Esophagus squamous epithelium (tissue), 4 donors: ENCODE measurements around the gene FBXW7.

Experiments
- POLR2A ChIP-seq, 4 donors: fragments of 450-650 bp; IDR thresholded peaks; one replicate each; pipeline ENCODE4 v1.6.1; 2017; ENCODE audit warnings: antibody characterized with exemption in 4 of 4, mild to moderate bottlenecking in 4 of 4, moderate library complexity in 3 of 4
- TF ChIP-seq, protein P1 (sequence below), 6 experiments: fragments of 450-650 bp in 4 of 6; fragments of 200-600 bp in 2 of 6; sonication (generic) in 2 of 6; IDR thresholded peaks; one replicate each; pipeline ENCODE4 v1.5.1; 2016 to 2019; ENCODE audit warnings: antibody characterized with exemption in 6 of 6, mild to moderate bottlenecking in 4 of 6, moderate library complexity in 4 of 6

DNA sequence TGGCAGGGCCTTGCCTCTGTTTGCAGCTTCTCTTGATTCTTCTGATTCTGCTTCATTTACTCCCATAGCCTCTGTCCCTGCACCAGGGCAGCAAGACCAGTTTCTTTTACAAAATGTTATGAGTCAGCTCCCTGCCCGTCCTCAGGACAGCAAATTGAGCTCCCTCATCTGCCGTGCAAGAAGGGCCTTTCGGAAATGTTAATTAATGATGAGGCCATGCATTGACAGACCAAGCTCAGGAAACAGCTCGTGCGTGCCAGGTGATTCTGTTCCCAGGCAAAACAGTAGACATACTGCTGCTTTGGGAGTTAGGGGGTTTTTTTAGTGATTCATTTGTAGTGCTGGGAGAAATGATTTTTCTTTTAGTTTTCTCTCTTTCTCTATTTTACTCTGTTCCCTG lies 231.7 kb downstream of the FBXW7 start:
- TF ChIP-seq, protein P1, sequence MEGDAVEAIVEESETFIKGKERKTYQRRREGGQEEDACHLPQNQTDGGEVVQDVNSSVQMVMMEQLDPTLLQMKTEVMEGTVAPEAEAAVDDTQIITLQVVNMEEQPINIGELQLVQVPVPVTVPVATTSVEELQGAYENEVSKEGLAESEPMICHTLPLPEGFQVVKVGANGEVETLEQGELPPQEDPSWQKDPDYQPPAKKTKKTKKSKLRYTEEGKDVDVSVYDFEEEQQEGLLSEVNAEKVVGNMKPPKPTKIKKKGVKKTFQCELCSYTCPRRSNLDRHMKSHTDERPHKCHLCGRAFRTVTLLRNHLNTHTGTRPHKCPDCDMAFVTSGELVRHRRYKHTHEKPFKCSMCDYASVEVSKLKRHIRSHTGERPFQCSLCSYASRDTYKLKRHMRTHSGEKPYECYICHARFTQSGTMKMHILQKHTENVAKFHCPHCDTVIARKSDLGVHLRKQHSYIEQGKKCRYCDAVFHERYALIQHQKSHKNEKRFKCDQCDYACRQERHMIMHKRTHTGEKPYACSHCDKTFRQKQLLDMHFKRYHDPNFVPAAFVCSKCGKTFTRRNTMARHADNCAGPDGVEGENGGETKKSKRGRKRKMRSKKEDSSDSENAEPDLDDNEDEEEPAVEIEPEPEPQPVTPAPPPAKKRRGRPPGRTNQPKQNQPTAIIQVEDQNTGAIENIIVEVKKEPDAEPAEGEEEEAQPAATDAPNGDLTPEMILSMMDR (IDR thresholded peaks at IDR 0.05) = no peak
- TF ChIP-seq POLR2A (IDR thresholded peaks at IDR 0.05) = no peak
